Measurements from ENCODE around the gene GNL2. TPM values are rescaled to one million over a fixed set of nuclear protein-coding genes. Genes with fewer than 3 reads are reported as not detected.

The GNL2 gene
- total RNA-seq, 1 experiment from 2014 or later: 106 TPM

DNA sequence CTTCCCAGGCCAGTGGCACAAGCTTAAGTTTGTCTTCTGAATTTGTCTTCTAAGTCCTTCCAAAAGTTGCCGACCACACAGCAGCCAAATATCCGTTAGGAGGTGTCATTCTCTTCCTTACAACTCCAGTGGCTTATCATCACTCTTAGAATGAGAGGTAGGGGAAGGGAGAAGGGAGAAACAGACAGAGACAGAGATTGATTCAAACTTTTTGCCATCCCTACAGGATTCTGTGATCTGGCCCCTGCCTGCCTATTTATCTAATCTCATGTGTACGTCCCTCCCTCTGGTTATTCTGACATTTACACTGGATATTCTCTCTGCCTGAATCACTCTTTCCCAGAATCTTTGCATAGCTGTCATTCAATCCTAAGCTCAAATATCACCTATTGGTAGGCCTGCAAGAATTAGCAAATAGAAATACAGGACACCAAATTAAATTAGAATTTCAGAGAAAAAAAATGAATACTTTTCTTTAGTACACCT is 488 bp upstream of the GNL2 start:
- peaks cover 6% of the 10 kb centered on the region for H3K23me2 ChIP-seq (ENCODE audit: insufficient read length, low read depth, low read length, poor library complexity, severe bottlenecking)
- no peak overlapping the region for H3K4ac ChIP-seq (ENCODE audit: low read depth, low read length)
- H3K36me3 Mint-ChIP-seq (ENCODE audit: insufficient read depth in 1 of 3, low read depth in 3 of 3): peaks cover 8 to 24% (median 23%) of the 10 kb centered on the region in 3 experiments; a peak in 6 of 7 replicates
- H3K27ac ChIP-seq (ENCODE audit: insufficient read length, low read depth, low read length): no peak overlapping the region
- no peak overlapping the region for H3T11ph ChIP-seq (ENCODE audit: low read length)
- peaks cover 20% of the 10 kb centered on the region; the same call in 1 of the 2 replicates for H3K79me2 ChIP-seq (ENCODE audit: insufficient read depth, low read length)
- no peak overlapping the region for H2AK5ac ChIP-seq (ENCODE audit: insufficient read length, low read length)
- no peak overlapping the region for H3K56ac ChIP-seq (ENCODE audit: insufficient read length, low read depth, low read length)
- no peak overlapping the region for H2AFZ ChIP-seq (ENCODE audit: low read length)
- no peak overlapping the region for H3K18ac ChIP-seq (ENCODE audit: insufficient read length, low read depth, low read length)
- no peaks in the 10 kb centered on the region for H3K9me3 ChIP-seq (ENCODE audit: control insufficient read depth, low read depth, low read length)
- H3K4me1 ChIP-seq (ENCODE audit: insufficient read depth, low read length): no peaks in the 10 kb centered on the region; the same call in 1 of the 2 replicates
- peaks cover 18% of the 10 kb centered on the region for H3K27me3 Mint-ChIP-seq (ENCODE audit: low read depth)
- H3K23ac ChIP-seq (ENCODE audit: insufficient read length, low read depth, low read length): no peak overlapping the region
- no peak overlapping the region for H3K14ac ChIP-seq (ENCODE audit: insufficient read depth, low read length)
- H3K4me1 Mint-ChIP-seq: peaks cover 9 to 18% of the 10 kb centered on the region in 2 experiments; a peak in 3 of 4 replicates
- H3K27me3 ChIP-seq (ENCODE audit: insufficient read depth, low read length): no peaks in the 10 kb centered on the region
- H4K91ac ChIP-seq (ENCODE audit: insufficient read length, low read depth, low read length): no peak overlapping the region
- no CpG with 5 or more reads among the region's 3 CpGs for WGBS (ENCODE audit: extremely low coverage, insufficient read length, low lambda C conversion rate)
- no peak for DNase-seq
- no peaks in the 10 kb centered on the region for H3K79me1 ChIP-seq (ENCODE audit: insufficient read depth, low read depth, low read length, poor library complexity, severe bottlenecking)
- H4K20me1 ChIP-seq (ENCODE audit: control insufficient read depth, insufficient read depth, insufficient read length): no peaks in the 10 kb centered on the region
- no peak overlapping the region for H2BK20ac ChIP-seq (ENCODE audit: low read depth, low read length, poor library complexity, severe bottlenecking)
- H2BK5ac ChIP-seq (ENCODE audit: insufficient read length, low read length): no peak overlapping the region
- no peak overlapping the region for H2BK15ac ChIP-seq (ENCODE audit: low read depth, low read length)
- peak overlapping the region; percentile 80 for H3K4me2 ChIP-seq (ENCODE audit: insufficient read depth, insufficient read length, low read length)
- peak overlapping the region in 1 of 3 experiments; percentile 89; a peak in 2 of 7 replicates for H3K27ac Mint-ChIP-seq
- no peak overlapping the region for H2BK120ac ChIP-seq (ENCODE audit: low read depth, low read length, poor library complexity, severe bottlenecking)
- H3K9ac ChIP-seq (ENCODE audit: extremely low read depth, insufficient read length, low read length): no peak overlapping the region
- H2BK12ac ChIP-seq (ENCODE audit: insufficient read length, low read depth, low read length): no peak overlapping the region
- H4K8ac ChIP-seq (replicated peaks; ENCODE audit: insufficient read length, low read depth, low read length): no peak overlapping the region
- peak overlapping the region; percentile 96 to 99 for H3K4me3 Mint-ChIP-seq
- no peak overlapping the region for H4K5ac ChIP-seq (ENCODE audit: insufficient read length, low read depth, low read length)
- peaks cover 0 to 3% of the 10 kb centered on the region in 2 experiments; a peak in 1 of 5 replicates for H3K9me3 Mint-ChIP-seq
- TF ChIP-seq, protein P1, sequence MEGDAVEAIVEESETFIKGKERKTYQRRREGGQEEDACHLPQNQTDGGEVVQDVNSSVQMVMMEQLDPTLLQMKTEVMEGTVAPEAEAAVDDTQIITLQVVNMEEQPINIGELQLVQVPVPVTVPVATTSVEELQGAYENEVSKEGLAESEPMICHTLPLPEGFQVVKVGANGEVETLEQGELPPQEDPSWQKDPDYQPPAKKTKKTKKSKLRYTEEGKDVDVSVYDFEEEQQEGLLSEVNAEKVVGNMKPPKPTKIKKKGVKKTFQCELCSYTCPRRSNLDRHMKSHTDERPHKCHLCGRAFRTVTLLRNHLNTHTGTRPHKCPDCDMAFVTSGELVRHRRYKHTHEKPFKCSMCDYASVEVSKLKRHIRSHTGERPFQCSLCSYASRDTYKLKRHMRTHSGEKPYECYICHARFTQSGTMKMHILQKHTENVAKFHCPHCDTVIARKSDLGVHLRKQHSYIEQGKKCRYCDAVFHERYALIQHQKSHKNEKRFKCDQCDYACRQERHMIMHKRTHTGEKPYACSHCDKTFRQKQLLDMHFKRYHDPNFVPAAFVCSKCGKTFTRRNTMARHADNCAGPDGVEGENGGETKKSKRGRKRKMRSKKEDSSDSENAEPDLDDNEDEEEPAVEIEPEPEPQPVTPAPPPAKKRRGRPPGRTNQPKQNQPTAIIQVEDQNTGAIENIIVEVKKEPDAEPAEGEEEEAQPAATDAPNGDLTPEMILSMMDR (conservative IDR thresholded peaks at IDR 0.05): no peak

All from H9 (cell line).